K562 (cell line): ENCODE measurements around the gene FZD1.

ENCODE experiments used
- CREM ChIP-seq: IDR thresholded peaks from 2 replicates; pipeline ENCODE4 v1.6.1; 2014; ENCODE audit warnings: antibody characterized with exemption, low read depth
- FOXK1 ChIP-seq: sonication (generic); formaldehyde crosslinking; IDR thresholded peaks from 2 replicates; pipeline ENCODE4 v1.8.0; 2022; ENCODE audit warnings: missing genetic modification reagents, mild to moderate bottlenecking, borderline replicate concordance
- TF ChIP-seq, protein P1 (sequence below): sonication (generic); formaldehyde crosslinking; IDR thresholded peaks from 2 replicates; pipeline ENCODE4 v1.8.0; 2022; ENCODE audit warnings: mild to moderate bottlenecking, missing genetic modification reagents

- no peak for TF ChIP-seq CREM
- TF ChIP-seq, protein P1, sequence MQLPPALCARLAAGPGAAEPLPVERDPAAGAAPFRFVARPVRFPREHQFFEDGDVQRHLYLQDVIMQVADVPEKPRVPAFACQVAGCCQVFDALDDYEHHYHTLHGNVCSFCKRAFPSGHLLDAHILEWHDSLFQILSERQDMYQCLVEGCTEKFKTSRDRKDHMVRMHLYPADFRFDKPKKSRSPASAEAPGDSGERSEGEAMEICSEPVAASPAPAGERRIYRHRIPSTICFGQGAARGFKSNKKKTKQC (CRISPR knock-in tag), result no peak
- no peak for TF ChIP-seq FOXK1 (CRISPR knock-in tag)
Measured at GRCh38 chr7:91239772-91240171, 24.5 kb upstream of the FZD1 start.
